ENCODE measurements around the gene RANBP1.

The RANBP1 gene

GRCh38 chr22:20138868-20139267 is 23.0 kb downstream of the RANBP1 start:
- no peak for DNase-seq

GRCh38 chr22:20139391-20140106 is 23.6 kb downstream of the RANBP1 start:
- no peak for DNase-seq

- no peak for DNase-seq
Observed at GRCh38 chr22:20140107-20140445, 24.2 kb downstream of the RANBP1 start.

DNA sequence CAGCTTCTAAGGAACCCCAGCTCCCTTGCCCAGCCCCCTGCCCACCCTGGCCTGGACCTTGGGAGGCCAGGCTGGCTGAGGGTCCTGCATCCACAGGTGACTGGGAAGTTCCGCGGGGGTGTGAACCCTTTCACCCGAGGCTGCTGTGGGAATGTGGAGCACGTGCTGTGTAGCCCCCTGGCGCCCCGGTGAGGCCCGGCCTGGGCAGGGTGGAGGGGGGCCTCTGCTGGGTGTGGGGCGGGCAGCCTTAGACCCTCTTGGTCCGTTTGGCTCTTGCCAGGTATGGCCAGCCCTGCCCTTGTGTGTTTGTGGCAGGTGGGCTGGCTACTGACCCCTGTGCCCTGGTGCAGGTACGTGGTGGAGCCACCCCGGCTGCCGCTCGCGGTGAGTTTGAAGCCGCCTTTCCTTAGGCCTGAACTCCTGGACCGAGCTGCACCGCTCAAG is 24.6 kb downstream of the RANBP1 start:
- DNase-seq: no peak

GRCh38 chr22:20141186-20142077 is 25.5 kb downstream of the RANBP1 start:
- no peak for DNase-seq

- no peak for DNase-seq
Observed at GRCh38 chr22:20142711-20143621, 27.1 kb downstream of the RANBP1 start.

DNA sequence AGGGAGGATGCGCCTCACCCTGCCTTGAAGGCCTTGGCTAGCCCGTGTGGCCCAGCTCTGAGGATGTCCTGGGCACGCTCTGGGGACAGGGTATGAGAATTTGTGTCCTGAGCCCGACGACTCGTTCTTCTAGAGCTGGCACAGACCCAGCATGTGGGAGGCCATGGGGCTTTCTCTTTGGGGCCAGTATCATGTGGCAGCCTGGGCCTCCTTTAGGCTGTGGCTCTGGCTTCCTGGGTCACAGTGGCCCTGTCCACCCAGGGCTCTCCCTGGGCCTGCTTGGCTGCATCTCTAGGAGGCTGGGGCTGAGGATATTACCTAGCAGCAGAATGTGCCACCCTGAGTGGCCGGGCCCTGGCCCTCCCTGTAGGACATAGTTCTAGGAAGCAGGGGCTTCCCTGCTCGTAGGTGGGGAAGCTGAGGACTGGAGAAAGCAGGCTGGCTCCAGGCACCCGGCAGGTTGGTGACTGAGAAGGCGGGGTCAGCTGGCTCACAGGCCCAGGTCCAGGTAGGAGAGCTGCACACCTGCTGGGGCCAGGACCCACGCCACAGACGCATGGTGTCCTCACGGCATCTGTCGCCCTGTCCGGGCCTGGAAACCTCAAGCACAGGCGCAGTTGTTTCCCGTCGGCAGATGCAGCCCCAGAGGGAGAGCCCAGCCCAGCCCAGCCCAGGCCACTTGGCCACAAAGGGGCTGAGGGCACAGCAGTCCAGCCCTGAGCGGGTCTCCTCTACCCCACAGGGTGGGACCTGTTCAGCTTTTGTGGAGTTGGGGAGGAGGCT is 28.2 kb downstream of the RANBP1 start:
- no peak for DNase-seq

- DNase-seq: no peak
Observed at GRCh38 chr22:20145206-20145831, 29.4 kb downstream of the RANBP1 start.

GRCh38 chr22:20145832-20146223 is 29.9 kb downstream of the RANBP1 start:
- no peak for DNase-seq

DNA sequence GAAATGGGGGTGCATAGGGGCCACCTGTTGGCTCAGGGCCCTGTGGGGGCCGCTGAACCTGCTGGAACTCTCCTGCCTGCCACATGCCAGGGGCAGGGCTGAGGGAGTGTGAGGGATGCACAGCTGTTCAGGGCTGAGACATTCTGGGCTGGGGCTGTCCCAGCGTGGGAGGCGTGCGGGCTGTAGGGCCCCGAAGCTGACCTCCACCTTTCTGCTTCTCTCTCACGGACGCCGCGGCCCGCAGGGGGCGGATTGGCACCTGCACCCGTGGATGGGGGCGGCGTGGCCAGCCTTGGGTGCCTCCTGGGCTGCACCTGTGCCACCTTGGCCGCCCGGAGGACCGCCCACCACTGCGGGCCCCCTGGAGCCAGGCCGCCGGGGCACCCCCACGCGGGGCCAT is 30.9 kb downstream of the RANBP1 start:
- DNase-seq: no peak

DNA sequence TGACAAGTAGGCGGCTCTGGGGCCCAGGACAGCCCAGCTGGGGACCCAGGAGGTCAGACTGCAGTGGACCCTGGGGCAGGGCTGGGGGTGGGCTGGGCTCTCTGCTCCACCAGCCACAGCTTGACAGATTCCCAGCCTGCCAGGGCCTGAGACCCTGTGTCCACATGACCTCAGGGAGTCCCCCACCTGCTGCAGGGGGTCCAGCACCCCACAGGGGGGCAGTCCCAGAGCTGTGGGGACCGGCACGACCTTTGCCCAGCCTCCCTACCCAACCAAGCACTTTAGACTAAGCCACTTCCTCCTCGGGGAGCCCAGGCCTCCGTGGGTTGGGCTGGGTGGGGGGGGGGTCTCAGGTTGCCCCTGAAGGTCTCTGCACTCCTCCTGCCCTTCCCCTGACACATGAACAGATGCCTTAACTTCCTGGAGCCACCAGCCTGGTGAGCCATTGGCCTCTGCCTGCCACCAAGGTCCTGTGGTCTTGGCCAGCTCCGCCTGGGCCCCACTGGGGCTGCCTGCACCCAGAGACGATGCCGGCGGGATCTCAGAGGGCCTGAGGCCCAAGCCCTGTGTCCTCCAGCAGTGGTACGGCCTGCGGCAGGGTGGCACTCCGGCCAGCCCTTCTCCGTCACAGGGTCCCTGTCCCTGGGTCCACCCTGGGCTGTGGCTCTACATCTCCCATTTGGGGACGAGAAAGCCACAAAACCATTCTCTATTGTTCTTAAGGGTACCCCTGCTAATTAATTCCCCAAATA is 31.5 kb downstream of the RANBP1 start:
- DNase-seq: no peak

GRCh38 chr22:20148414-20148813 is 32.5 kb downstream of the RANBP1 start:
- DNase-seq: no peak

DNA sequence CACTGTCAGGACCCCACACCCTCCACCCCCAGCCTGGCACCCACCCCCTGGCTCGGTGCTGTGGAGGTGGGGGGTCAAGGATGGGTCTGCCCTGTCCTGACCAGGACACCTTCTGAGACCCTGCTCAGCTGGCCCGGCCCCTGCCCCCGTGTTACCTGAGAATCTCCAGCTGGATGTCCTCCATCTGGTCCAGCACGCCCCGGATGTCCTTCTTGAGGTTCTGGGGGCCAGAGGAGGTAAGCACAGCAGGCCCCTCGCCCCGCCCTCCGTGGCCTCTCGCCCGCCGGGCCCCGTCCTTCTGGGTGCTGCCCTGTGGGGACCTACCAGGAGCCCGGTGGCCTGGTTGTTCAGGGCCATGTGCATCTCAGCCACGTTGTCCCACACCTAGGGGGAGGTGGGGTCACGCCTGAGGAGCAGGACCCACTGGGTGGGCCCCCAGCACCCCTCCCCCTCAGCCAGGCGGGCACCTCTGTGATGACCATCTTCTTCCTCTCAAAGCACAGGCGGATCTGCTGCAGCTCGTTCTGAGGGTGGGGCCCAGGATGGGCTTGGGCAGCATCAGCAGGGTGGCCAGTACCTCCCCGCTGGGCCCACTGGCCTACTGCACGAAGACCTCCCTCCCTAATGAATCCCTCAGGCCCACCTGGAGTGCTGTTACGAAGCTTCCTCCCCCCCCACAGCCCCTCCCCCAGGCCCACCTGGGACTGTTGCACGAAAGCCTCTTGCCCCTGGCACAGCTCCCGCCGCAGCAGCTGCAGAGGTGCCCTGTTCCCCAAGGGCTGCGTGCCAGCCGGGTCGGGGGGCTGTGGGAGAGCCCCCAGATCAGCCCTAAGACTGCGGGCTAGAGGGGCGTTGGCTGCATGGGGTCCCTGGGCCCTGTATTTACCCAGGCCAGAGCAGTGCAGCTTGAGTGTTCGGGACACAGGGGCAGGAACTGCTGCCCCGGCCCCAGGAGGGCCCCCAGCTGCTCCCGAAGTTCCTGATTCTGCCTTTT is 33.6 kb downstream of the RANBP1 start:
- no peak for DNase-seq

GRCh38 chr22:20150381-20151275 is 34.7 kb downstream of the RANBP1 start, which contains the start of gene CCDC188:
CCDC188 (minus strand) TSS chr22:20151055; CDS start chr22:20150986, 69 bp downstream.
- no peak for DNase-seq

DNA sequence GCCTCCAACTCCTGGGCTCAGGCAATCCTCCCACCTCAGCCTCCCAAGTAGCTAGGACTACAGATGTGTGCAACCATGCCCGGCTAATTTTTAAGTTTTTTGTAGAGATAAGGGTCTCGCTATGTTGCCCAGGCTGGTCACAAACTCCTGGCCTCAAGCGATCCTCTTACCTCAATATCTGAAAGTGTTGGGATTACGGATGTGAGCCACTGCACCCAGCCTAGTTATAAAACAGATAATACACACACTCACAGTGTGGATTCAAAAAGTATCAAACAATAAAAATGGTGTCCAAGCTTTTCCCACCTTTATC is 35.3 kb downstream of the RANBP1 start:
- DNase-seq: no peak

DNA sequence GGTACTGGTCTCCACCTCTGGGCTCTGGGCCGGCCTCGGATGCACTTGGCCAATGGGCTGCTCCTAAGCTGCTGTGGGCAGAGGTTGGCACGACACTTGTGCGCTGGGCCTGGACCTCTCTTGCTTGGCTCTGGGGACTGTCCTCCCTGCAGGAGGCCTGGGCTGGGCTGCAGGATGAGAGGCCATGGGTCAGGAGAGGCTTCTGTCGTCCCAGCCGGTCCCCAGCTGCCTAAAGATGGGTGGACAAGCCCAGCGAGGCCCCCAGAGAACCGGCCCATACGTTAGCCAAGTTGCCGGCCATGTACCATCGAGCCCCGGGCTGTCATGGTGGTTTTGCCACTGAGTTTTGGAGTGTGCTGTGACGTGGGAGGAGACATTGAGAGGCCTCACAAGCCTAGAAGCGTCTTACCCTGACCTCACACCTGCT is 36.6 kb downstream of the RANBP1 start:
- DNase-seq: no peak

- DNase-seq: no peak
Observed at GRCh38 chr22:20153945-20154344, 38.0 kb downstream of the RANBP1 start.

GRCh38 chr22:20154602-20155187 is 38.8 kb downstream of the RANBP1 start:
- DNase-seq: no peak

Data from CD4-positive, alpha-beta T cell treated with Interleukin-4 for 1 hour (primary cell).